WTC11 (cell line): ENCODE data around the gene PROSER3.

Experiments
- ATF3 ChIP-seq: sonication (generic); formaldehyde crosslinking; conservative IDR thresholded peaks from 2 replicates; pipeline ENCODE4 v1.8.1; 2022; ENCODE audit warnings: mild to moderate bottlenecking, missing genetic modification reagents
- CTCF ChIP-seq: fragments of 200-600 bp; IDR thresholded peaks from 2 replicates; pipeline ENCODE4 v1.8.0; 2022; ENCODE audit warnings: antibody characterized with exemption
- FOXJ3 ChIP-seq: sonication (generic); formaldehyde crosslinking; IDR thresholded peaks from 2 replicates; pipeline ENCODE4 v1.9.0; 2021; ENCODE audit warnings: missing genetic modification reagents, mild to moderate bottlenecking, borderline replicate concordance
- JUN ChIP-seq: sonication (generic); formaldehyde crosslinking; IDR thresholded peaks from 2 replicates; pipeline ENCODE4 v1.8.0; 2023; ENCODE audit warnings: mild to moderate bottlenecking, missing genetic modification reagents
- MAX ChIP-seq: sonication (generic); formaldehyde crosslinking; IDR thresholded peaks from 2 replicates; pipeline ENCODE4 v1.8.0; 2022; ENCODE audit warnings: mild to moderate bottlenecking, missing genetic modification reagents
- PRDM15 ChIP-seq: sonication (generic); formaldehyde crosslinking; IDR thresholded peaks from 2 replicates; pipeline ENCODE4 v1.8.0; 2022; ENCODE audit warnings: missing genetic modification reagents
- TEAD4 ChIP-seq: sonication (generic); formaldehyde crosslinking; IDR thresholded peaks from 2 replicates; pipeline ENCODE4 v1.8.0; 2022; ENCODE audit warnings: mild to moderate bottlenecking, missing genetic modification reagents
- TP53 ChIP-seq: sonication (generic); formaldehyde crosslinking; IDR thresholded peaks from 2 replicates; pipeline ENCODE4 v1.8.1; 2023; ENCODE audit warnings: mild to moderate bottlenecking, missing genetic modification reagents
- USF2 ChIP-seq: sonication (generic); formaldehyde crosslinking; IDR thresholded peaks from 2 replicates; pipeline ENCODE4 v1.8.1; 2023; ENCODE audit warnings: mild to moderate bottlenecking, missing genetic modification reagents, moderate library complexity
- ZBTB43 ChIP-seq: sonication (generic); formaldehyde crosslinking; IDR thresholded peaks from 2 replicates; pipeline ENCODE4 v1.8.1; 2023; ENCODE audit warnings: mild to moderate bottlenecking, missing genetic modification reagents
- ZNF121 ChIP-seq: sonication (generic); formaldehyde crosslinking; IDR thresholded peaks from 2 replicates; pipeline ENCODE4 v1.8.0; 2023; ENCODE audit warnings: missing genetic modification reagents
- ZNF416 ChIP-seq: fragments of 250-450 bp; sonication (Bioruptor Pico); IDR thresholded peaks from 2 replicates; pipeline ENCODE4 v1.9.0; 2021; ENCODE audit warnings: mild to moderate bottlenecking, inconsistent platforms
- ZNF512 ChIP-seq: sonication (generic); formaldehyde crosslinking; IDR thresholded peaks from 2 replicates; pipeline ENCODE4 v1.8.1; 2022; ENCODE audit warnings: missing genetic modification reagents, borderline replicate concordance

- no peak for TF ChIP-seq CTCF
- no peak for TF ChIP-seq FOXJ3 (CRISPR knock-in tag)
- TF ChIP-seq ZNF121 = no peak
- TF ChIP-seq MAX (CRISPR knock-in tag) = no peak
- TF ChIP-seq PRDM15 = no peak
- no peak for TF ChIP-seq USF2 (CRISPR knock-in tag)
- no peak for TF ChIP-seq ZNF416 (CRISPR knock-in tag)
- no peak for TF ChIP-seq ZNF512 (CRISPR knock-in tag)
- no peak for TF ChIP-seq ATF3 (CRISPR knock-in tag)
- no peak for TF ChIP-seq ZBTB43 (CRISPR knock-in tag)
- no peak for TF ChIP-seq TEAD4 (CRISPR knock-in tag)
- no peak for TF ChIP-seq TP53
- no peak for TF ChIP-seq JUN (CRISPR knock-in tag)
These were observed 28.6 kb downstream of the PROSER3 start for GRCh38 chr19:35786299-35787160.
